Activated T-cell treated with anti-CD3 and anti-CD28 coated beads for 48 hours (primary cell): ENCODE results near the gene LINS1.

ENCODE experiments used
- DNase-seq: peaks from one replicate; pipeline ENCODE4 v3.0.0-alpha.2; 2020; ENCODE audit warnings: low read depth

LINS1 gene

DNA sequence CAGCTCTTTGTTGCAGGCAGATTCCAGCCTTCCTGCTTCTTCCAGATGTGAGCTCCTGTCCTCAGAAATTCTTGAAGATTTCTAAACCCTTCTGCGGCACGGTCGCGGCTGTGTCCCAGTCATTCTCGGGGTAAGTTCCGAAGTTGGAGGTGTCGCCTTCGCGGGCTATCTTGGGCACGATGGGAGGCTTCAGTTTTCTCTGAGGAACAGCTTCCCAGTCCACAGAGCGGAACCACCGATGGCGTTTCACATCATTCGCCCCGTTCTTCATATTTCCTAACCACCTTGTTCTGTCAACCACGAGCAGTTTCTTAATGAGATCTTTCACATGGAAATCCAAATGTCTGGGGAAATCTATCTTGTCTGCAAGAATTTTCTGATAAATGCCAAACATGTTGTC, 48.5 kb downstream of the LINS1 start:
- no peak for DNase-seq

DNA sequence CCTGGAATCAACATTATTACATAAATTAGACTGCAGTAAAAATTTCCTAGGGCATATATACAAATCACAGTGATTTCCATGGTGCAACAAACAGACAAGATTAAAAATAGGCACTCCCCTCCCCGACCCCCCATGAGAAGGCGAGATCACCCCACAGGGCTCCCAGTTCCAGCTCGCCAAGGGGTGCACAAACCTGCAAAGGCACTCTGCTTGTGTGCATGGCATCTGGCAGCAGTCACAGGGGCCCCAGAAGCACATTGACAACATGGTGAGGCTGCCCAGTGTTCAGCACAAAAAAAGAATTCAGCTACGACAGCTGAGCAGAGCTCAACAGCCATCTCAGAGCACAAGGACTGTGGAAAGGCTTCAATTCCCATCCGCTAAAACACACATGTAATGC, 54.0 kb downstream of the LINS1 start:
- no peak for DNase-seq

DNA sequence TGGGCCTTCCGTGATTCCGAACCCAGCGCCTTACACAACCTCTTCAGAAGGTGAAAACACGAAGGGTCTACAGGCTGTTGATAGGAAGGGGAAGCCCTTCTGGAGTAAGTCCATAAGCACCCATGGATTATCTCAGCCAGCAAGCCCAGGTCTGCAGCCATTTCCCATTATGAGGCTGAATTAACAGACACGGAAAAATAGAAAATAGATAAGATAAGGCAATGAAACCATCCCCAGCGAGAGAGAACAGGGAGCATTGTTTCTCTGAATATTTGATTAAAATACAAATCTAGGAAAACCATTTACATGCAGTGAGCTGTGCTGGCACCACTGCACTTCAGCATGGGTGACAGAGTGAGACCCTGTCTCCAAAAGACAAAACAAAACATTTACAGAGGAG, 57.0 kb downstream of the LINS1 start:
- no peak for DNase-seq

DNA sequence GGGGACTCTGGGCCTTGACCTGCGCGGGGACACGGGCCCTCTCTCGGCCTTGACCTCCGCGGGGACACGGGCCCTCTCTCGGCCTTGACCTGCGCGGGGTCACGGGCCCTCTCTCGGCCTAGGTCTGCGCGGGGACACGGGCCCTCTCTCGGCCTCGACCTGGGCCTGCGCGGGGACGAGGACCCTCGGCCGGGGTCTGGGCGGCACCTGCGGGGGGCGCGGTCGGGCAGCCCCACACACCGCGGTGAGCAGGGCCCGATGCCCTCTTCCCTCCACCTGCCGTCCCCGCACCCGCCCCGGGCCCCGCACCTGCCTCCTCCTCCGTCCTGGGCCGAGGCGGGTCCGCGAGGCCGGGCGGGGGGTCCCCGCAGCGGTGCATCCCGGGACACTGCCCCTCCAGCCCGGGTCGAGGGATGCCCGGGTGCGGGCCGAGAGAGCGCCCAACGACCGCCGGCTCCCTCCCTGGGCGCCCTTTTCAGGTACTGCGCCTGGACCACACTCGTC, 57.6 kb downstream of the LINS1 start:
- no peak for DNase-seq

DNA sequence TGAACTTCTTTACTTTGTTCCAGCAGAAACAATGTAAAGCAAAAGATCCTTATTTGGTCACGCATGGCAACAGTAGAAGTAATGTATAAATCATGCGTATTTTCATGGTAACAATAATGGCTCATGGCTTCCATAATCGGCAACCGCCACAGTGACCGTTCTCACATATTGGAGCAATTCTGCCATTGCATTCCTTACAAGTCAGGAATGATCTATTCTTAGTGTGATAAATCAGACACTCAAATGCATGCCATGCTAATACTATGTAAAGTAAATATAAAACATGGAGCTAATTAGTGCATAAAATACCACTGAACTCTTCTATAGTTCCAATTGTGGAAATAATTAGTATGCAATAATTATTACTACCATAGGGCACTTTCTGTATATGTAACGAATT, 59.7 kb downstream of the LINS1 start:
- no peak for DNase-seq

DNA sequence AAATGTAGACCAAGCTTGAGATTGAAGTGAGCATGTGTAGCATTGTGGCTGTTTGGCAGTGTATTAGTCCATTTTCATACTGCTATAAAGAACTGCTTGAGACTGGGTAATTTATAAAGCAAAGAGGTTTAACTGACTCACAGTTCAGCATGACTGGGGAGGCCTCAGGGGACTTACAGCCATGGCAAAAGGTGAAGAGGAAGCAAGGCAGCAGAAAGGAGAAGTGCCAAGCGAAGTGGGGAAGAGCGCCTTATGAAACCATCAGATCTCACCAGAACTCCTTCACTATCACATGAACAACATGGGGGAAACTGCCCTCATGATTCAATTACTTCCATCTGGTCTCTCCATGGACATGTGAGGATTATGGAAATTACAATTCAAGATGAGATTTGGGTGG, 64.7 kb downstream of the LINS1 start:
- no peak for DNase-seq

DNA sequence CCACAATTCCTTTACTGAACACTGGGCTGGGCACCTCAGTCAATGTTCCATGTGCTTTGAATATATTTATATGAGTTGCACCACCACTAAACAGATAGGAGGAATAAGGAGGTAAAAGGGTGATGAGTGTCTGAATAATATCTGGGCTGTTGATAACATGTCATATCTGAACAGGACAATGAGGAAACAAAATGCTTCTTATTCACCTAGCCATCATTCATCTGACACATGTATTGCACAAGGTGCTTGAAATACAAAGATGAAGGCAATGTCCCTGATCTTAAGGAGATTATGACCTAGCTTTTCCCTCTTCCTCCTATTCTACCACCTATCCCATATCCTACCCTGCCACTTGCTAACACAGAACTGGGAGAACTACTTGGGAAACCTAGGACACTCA, 65.3 kb downstream of the LINS1 start:
- no peak for DNase-seq

DNA sequence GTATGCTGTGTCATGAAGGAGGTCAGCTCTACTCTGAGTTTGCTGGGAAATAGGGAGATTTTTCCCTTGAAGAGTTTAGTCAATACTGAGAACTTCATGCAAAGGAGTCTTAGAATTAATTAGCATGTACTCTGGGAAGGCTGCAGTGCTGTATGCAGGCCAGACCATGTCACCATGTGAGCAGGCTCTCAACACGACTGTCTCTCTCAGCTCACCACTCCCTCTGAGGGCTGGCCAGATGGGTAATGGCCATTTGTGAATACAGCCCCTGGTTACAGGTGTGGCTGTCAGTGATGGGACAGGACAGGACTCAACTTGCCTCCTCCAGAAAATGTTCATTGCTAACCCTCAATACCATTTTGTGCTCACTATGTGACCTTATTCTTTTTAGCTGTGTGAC, 68.1 kb downstream of the LINS1 start:
- DNase-seq: no peak

DNA sequence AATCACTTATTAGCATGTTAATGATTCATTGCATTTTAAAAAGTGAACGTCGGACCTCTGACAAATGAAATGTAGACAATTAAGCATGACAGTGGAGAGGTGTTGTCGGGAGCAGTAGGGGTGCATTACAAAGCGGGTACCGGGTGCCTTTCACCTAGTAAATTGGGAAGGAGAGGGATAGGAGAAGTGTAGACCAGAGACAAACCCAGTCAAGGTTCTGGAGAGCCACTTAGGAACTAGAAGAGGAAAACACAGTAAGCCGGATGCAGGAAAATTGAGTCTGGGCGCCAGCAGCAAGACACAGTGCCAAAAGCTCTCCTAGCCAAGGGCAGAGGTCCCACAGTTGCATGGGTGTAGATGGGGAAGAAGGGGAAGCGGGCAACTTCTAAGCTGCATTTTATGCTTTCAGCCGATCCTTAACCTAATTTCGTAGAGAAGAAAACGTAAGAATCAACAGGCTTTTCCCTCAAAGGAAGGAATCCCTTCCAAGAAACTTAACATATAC, 70.1 kb downstream of the LINS1 start:
- no peak for DNase-seq

DNA sequence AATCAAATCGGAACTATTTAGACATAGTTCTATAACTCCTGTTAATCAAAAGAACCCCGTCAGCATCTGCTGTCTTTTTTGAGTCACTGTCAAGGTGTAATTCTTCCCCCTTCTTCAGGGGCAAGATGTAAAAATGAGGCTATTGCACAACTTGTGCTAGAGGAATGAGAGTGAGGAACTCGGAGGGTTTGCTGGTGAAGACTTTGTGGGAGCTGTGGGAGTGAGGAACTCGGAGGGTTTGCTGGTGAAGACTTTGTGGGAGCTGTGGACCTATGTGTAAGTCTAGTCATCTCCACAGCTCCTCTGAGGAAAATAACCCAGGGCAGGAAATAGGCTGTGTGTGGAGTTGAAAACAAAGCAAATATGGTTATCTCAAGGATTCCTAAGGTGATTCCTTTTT, 70.8 kb downstream of the LINS1 start:
- no peak for DNase-seq

DNA sequence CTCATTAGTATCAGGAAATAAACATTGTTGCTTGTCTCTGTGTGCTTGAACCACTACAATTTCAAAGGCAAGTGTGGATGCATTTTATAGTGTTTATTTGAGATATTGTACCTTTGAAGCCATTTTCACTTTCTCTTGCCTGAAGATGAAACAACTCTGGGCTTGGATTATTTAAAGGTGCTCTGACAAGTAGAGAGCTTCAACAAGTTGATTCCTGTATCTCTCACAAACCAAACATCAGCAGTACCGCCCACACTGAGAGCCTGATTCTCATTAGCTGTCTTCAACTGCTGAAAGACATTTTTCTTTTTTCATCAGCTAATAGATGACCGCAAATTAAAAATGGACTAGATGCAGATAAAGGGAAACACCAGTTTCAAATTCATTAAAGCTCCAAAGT, 72.4 kb downstream of the LINS1 start:
- no peak for DNase-seq

DNA sequence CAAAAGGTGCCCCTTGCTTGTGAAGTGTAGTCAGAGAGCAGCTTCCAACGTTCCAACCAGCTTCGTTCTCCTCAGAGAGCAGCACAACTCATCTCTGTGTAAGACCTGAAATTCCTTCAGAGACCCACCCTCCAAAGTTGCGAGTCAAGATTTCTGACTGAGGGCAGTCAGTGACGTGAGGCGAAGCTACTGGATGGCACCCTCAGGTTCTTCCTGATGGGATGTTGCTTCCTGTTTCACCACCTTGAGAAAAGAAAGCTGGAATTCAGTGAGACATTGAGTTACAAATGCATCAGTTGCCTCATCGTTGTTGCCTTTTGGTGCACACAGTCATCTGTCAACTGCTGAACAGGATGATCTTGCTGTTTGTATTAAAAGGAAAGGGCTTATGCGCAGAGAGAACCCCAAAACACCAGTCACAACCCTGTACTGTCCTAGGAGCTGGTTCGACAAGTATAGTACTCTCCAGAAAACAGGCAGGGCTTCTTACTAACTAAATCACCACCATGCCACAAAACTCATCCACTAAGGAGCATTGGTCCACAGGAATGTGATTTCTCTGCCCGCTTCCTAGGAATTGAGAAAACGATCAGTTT, 73.1 kb downstream of the LINS1 start, which contains the start of gene CERS3:
CERS3 (minus strand) TSS at position 118 of the 596 bp plus-strand sequence. CDS start 27,101 bp downstream, outside the sequence.
- DNase-seq: no peak

DNA sequence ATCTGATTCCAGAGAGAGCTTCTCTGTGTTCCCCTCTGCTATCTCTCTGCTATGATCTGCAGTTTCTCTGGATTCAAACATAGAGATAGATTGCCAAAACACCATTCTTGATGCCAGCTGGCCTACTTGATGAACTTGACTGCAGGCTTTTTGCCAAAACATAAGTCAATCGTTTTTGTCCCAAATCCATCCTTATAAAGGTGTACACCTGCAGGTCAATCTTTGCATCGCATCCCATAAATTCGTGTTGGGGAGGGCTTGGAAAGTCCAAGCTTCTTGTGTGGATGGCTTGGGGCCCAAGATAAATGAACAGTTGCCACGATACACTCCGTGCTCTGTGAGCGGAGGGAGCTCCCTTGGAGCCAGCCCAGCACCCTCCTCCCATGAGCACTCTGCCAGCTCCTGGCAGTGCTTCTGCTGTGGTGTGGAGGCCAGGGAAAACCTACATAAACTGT, 75.9 kb downstream of the LINS1 start:
- DNase-seq: no peak

DNA sequence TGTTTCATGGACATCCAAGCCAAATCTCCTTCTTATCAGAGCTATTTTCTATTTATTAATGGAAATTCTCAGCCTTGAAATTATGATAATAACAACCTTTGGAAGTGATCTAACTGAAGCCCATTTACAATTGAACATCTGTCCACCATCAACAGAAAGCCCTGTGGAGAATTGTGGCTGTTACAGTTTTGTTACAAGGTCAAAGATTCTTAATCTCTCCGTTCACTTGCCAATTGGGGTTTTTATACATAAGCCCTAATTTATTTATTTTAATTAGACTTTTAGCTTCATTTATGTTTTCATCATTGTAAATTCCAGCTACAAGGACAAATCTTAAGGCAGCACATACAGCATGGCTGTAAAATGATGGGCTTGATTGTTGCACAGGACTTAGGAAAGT, 76.5 kb downstream of the LINS1 start:
- no peak for DNase-seq

DNA sequence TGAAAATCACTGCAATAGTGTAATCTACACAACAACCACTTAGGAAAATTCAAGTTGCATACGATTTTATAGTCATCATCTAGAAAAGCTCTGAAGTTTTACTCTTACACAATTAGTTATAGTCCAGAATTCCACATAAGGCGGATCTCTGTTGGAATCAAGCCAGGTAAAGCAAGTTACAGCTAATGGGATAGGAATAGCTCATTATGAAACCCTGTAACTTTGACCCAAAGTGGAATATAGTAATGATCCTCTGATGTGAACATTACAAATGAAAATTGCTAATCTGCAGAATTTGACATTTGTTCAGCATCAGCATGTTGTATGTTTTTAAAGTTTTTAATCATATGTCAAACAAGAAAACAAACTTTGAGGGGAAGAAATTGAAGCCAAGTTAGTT, 77.7 kb downstream of the LINS1 start:
- no peak for DNase-seq

DNA sequence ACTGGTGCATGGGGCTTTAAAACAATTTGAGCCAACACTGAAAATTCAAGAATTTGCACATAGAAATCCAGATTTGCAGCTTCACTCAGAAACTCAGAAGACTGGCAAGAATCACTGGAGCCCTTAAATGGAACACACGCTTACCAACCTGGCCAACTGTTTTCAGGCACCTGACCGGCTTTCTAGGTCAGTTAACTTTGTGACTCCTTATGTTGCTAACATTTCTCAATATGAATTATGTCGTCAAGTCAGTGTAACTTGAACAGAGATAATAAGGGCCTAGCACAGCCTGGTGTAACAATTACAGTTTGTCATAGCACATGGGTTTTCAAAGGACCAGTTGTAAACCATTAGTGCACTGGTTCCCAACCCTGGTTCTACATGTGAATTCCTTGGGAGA, 80.1 kb downstream of the LINS1 start:
- no peak for DNase-seq

DNA sequence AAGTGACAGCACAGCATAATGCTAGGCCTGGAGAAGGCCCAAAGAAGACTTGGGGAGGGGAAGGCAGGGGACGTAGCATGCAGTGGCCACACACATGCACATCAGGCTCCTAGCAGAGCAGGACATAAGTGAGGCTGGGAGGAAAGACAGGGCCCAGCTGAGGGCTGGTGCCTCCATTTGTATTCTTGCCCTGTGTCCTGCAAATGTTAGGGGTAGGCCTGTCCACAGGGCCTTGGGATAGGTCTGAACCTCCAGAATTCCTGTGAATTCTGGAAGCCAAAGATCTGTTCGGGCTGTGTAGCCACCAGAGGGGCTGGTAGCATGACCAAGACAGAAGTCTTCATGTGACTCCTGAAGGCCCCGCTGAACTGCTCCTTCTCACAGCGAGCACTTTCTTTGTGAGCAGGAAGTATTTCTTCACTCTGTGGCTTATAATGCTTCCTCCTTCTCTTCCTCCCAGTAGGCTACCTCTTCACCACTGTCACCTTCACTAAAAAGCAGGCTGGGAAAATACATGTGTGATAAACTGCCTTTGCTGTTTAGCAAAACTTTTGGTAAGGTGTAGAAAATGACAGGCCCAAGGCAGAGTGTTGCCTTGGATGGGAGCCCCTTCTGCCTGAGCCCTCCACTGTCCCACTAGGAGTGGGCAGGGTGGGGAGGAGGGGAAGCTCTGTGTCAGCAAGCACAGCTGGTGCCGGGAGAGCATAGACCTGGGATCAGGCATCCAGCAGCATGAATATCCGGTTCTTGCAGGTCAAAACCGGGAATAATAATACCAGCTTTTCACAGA, 81.7 kb downstream of the LINS1 start:
- no peak for DNase-seq

DNA sequence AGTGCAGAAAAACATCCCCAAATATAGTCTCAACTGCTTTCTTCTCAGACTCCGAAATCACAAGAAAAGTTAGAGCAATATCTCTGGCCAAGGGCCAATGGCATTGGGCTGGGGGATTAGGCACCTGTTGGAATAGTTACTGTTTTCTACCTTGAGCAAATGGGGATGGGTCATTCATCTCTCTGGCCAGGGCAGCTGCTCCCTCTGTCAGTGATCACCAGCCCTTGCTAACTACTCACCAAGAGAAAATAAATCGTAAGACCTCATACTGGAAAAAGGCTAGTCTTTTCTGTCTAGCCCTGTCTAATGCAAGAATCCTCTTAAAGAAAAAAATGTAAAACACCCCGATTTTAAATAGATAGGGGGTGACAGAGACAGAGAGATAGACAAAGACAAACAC, 84.1 kb downstream of the LINS1 start:
- no peak for DNase-seq
